ENCODE results near the gene SOBP.
"Not testable (repeated sequence)": the region's sequence is repeated elsewhere in the genome, so short reads cannot be mapped to it uniquely, and the experiment has no call there.

DNA sequence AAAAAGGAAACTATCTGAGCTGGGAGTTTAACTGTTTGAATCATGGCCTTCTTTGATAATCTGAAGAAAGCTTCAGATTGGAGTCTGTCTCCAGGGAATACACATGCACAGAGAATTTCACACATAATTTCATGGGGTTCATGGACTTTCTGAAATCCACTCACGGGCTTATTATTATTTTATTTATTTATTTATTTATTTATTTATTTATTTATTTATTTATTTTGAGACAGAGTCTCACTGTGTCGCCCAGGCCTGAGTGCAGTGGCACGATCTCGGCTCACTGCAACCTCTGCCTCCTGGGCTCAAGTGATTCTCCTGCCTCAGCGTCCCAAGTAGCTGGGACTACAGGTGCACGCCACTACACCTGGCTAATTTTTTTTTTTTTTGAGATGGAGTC lies 63.2 kb downstream of the SOBP start:
- TF ChIP-seq CTCF, POLR2A (IDR thresholded peaks at IDR 0.05): not testable (repeated sequence)

Measured in thyroid gland (tissue), 4 donors.